ENCODE data around the gene PREB.

DNA sequence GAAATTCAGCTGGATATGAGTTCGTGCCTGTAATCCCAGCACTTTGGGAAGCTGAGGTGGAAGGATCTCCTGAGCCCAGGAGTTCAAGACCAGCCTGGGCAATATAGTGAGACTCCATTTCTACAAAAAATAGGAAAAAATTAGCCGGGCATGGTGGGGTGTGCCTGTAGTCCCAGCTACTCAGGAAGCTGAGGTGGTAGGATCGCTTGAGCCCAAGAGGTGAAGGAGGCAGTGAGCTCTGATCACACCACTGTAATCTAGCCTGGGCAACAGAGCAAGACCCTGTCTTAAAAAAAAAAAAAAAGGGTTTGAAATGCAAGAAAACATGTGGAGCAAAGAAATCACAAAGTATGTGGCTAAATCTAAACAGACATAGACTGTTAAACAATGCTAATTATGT lies 25.4 kb downstream of the PREB start:
- TF ChIP-seq, protein P1, sequence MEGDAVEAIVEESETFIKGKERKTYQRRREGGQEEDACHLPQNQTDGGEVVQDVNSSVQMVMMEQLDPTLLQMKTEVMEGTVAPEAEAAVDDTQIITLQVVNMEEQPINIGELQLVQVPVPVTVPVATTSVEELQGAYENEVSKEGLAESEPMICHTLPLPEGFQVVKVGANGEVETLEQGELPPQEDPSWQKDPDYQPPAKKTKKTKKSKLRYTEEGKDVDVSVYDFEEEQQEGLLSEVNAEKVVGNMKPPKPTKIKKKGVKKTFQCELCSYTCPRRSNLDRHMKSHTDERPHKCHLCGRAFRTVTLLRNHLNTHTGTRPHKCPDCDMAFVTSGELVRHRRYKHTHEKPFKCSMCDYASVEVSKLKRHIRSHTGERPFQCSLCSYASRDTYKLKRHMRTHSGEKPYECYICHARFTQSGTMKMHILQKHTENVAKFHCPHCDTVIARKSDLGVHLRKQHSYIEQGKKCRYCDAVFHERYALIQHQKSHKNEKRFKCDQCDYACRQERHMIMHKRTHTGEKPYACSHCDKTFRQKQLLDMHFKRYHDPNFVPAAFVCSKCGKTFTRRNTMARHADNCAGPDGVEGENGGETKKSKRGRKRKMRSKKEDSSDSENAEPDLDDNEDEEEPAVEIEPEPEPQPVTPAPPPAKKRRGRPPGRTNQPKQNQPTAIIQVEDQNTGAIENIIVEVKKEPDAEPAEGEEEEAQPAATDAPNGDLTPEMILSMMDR (IDR thresholded peaks at IDR 0.05): no peak
- TF ChIP-seq POLR2A (IDR thresholded peaks at IDR 0.05) (no peak), POLR2AphosphoS5 (IDR thresholded peaks at IDR 0.05) (no peak)
